Neutrophil (primary cell): ENCODE measurements around the gene TSHB.
A peak's percentile ranks its signal among the peaks of the same experiment; 100 is the strongest.

Experiments used
- H3K27ac ChIP-seq: fragments of 200-600 bp; sonication (generic); 2 replicates; pipeline ENCODE4 v1.5.1; 2016; ENCODE audit warnings: mild to moderate bottlenecking, moderate library complexity
- H3K27me3 ChIP-seq: fragments of 200-600 bp; sonication (generic); 2 replicates; pipeline ENCODE4 v1.6.0; 2016; ENCODE audit warnings: mild to moderate bottlenecking
- H3K36me3 ChIP-seq: fragments of 200-600 bp; sonication (generic); 2 replicates; pipeline ENCODE4 v1.5.1; 2017
- H3K4me1 ChIP-seq, 2 experiments: fragments of 200-600 bp in 1 of 2; sonication (generic) in 1 of 2; 1 replicate in 1 of 2; 2 replicates in 1 of 2; pipeline versions ENCODE4 v1.5.1 to v1.6.1; 2013 to 2016; ENCODE audit warnings: low read depth in 1 of 2, low read length in 1 of 2, mild to moderate bottlenecking in 1 of 2, moderate library complexity in 1 of 2; ENCODE audit not compliant: control insufficient read depth in 1 of 2, insufficient read depth in 1 of 2
- H3K4me3 ChIP-seq, 2 experiments: fragments of 200-600 bp in 1 of 2; sonication (generic) in 1 of 2; 1 replicate in 1 of 2; 2 replicates in 1 of 2; pipeline ENCODE4 v1.5.1; 2013 to 2016; ENCODE audit warnings: low read depth in 1 of 2, low read length in 1 of 2, mild to moderate bottlenecking in 1 of 2, moderate library complexity in 1 of 2
- H3K9me3 ChIP-seq: fragments of 200-600 bp; sonication (generic); 2 replicates; pipeline ENCODE4 v1.5.1; 2016
- TF ChIP-seq, protein P1 (sequence below): fragments of 200-600 bp; sonication (generic); IDR thresholded peaks from 2 replicates; pipeline ENCODE4 v1.5.1; 2016; ENCODE audit warnings: antibody characterized with exemption

The TSHB gene

DNA sequence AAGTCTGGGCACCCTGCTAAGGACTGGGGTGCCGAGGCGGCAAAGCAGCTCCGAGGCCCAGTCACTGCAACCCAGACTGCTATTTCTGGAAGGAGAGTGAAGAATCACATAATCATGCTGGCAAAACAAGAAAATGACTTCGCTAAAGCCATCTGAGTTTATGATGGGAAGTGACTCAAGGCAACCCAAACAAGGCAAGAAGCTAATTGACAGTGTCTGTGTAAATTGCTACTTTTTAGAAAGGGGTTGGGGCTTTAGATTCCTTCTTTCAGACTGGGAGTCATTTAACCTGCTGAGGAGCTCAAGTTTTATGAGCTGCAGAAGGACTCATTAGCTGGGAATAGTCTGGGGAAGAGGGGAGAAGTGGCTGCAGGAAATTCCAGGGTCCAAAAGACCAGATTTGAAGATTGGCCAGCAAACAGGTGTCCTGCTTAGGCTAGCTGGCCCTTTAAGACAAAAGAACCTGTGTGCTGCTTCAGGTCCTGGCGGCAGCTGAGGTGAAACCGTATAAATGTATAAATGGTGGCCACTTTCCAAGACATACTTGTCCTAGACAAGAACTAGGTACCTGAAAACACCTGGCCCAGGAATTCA, 28.1 kb downstream of the TSHB start:
- H3K27me3 ChIP-seq, result no peaks in the 10 kb centered on the region
- no peak overlapping the region for H3K4me3 ChIP-seq
- peaks cover 1 to 3% of the 10 kb centered on the region in 2 experiments for H3K4me1 ChIP-seq
- H3K9me3 ChIP-seq, result no peaks in the 10 kb centered on the region
- TF ChIP-seq, protein P1, sequence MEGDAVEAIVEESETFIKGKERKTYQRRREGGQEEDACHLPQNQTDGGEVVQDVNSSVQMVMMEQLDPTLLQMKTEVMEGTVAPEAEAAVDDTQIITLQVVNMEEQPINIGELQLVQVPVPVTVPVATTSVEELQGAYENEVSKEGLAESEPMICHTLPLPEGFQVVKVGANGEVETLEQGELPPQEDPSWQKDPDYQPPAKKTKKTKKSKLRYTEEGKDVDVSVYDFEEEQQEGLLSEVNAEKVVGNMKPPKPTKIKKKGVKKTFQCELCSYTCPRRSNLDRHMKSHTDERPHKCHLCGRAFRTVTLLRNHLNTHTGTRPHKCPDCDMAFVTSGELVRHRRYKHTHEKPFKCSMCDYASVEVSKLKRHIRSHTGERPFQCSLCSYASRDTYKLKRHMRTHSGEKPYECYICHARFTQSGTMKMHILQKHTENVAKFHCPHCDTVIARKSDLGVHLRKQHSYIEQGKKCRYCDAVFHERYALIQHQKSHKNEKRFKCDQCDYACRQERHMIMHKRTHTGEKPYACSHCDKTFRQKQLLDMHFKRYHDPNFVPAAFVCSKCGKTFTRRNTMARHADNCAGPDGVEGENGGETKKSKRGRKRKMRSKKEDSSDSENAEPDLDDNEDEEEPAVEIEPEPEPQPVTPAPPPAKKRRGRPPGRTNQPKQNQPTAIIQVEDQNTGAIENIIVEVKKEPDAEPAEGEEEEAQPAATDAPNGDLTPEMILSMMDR, result no peak
- H3K27ac ChIP-seq, result no peak overlapping the region
- H3K36me3 ChIP-seq, result peaks cover 76% of the 10 kb centered on the region

DNA sequence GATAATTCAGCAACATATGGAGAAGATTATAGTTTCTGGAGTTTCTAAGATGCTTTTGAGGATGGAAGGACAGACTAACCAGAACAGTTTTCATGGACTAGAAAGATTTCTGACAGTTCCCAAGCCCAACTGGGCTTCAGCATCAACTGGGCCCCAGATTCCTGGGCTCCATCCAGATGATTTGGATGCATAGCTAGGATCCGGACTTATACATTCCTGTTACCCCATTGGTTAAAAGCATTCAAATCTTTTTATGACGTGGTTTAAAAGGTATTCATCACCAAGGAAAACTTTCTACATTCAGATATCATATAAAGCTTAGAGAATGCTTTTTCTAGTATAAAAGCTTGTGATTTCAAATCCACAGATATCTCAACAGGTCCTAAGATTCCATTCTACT, 29.7 kb downstream of the TSHB start:
- H3K4me1 ChIP-seq, result peaks cover 9 to 10% of the 10 kb centered on the region in 2 experiments
- H3K27ac ChIP-seq, result no peak overlapping the region
- no peak overlapping the region for H3K4me3 ChIP-seq
- no peaks in the 10 kb centered on the region for H3K9me3 ChIP-seq
- TF ChIP-seq, protein P1, result no peak
- H3K36me3 ChIP-seq, result peaks cover 65% of the 10 kb centered on the region
- no peaks in the 10 kb centered on the region for H3K27me3 ChIP-seq

DNA sequence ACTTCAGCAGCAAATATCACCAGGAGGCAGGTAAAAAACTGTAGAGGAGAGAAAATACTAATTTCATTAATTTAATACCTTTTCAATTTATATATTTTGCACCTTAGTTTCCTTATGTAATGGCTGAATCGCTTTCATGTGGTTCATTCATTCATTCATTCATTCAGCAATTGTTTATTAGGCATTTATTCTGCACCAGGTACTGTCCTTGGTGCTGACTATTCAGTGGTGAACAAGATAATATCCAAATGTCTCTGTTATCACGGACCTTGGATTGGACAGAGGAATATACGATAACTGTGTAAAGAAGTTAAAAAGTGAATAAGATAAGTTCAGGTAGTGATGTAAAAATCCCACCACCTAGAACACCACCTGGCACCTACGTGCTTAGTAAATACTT, 30.9 kb downstream of the TSHB start:
- Histone ChIP-seq H3K36me3 (peaks cover 64% of the 10 kb centered on the region), H3K4me1 (peaks cover 9 to 10% of the 10 kb centered on the region in 2 experiments), H3K27me3 (no peaks in the 10 kb centered on the region), H3K27ac (no peak overlapping the region), H3K4me3 (no peak overlapping the region), H3K9me3 (no peaks in the 10 kb centered on the region)
- TF ChIP-seq, protein P1, result no peak

DNA sequence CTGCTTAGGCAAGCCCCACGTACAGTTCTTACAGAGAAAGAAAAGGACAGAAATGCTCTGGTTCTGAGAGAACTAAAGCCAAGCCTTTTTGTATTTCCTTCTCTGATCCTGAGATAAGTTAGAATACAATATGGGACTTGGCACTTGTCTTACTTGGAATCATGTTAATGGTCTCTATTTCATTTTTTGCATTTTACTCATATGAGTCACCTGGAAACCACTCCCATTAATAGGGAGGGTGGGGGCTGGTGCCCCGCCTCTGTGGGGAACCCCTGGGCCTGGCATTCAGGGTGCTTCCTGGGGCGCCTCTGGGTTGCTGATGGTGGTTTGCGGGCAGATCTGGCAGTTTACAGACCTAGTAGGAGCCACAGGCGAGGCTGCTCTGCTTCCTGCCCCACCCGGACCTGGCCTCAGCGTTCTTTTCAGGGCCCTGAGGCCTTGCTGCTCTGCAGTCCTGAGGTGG, 32.9 kb downstream of the TSHB start:
- TF ChIP-seq, protein P1, result no peak
- Histone ChIP-seq H3K36me3 (peaks cover 56% of the 10 kb centered on the region), H3K4me1 (peaks cover 9 to 10% of the 10 kb centered on the region in 2 experiments), H3K27me3 (no peaks in the 10 kb centered on the region), H3K4me3 (no peak overlapping the region), H3K9me3 (no peaks in the 10 kb centered on the region), H3K27ac (peak overlapping the region; percentile 57)

DNA sequence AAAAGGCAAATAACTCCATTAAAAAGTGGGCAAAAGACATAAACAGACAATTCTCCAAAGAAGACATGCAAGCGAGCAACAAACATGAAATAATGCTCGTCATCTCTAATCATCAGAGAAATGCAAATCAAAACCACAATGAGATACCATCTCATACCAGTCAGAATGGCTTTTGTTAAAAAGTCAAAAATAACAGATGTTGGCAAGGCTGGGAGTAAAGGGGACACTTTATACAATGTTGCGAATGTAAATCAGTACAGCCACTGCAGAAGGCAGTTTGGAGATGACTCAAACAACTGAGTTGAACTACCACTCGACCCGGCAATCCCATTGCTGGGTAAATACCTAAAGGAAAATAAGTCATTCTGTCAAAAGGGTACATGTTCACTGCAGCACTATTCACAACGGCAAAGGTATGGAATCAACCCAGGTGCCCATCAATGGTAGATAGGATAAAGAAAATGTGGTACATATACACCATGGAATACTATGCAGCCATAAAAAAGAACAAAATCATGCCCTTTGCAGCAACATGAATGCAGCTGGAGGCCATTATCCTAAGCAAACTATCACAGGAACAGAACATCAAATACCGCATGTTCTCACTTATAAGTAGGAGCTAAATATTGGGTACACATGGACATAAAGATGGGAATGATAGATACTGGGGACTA, 33.7 kb downstream of the TSHB start:
- H3K27me3 ChIP-seq, result no peaks in the 10 kb centered on the region
- no peaks in the 10 kb centered on the region for H3K9me3 ChIP-seq
- H3K27ac ChIP-seq, result peak overlapping the region; percentile 57
- H3K36me3 ChIP-seq, result peaks cover 56% of the 10 kb centered on the region
- TF ChIP-seq, protein P1, result no peak
- H3K4me3 ChIP-seq, result no peak overlapping the region
- peaks cover 9 to 10% of the 10 kb centered on the region in 2 experiments for H3K4me1 ChIP-seq
